ENCODE measurements around the gene NUFIP2. TPM values are rescaled to one million over a fixed set of nuclear protein-coding genes. Genes with fewer than 3 reads are reported as not detected.
A peak's percentile ranks its signal among the peaks of the same experiment; 100 is the strongest.

The NUFIP2 gene
- total RNA-seq, 2 donors from 2014 or later, result 92.9 to 104 TPM

- H3K9me3 Mint-ChIP-seq, result no peaks in the 10 kb centered on the region
- peaks cover 48% of the 10 kb centered on the region for H3K36me3 ChIP-seq (ENCODE audit: control insufficient read depth, insufficient read depth, low read length)
- no peak overlapping the region for H3K4me3 ChIP-seq (ENCODE audit: low read length)
- DNase-seq, result no peak
- H3K9me3 ChIP-seq (ENCODE audit: control insufficient read depth, low read length), result no peaks in the 10 kb centered on the region
- no peak overlapping the region for H3K27ac ChIP-seq (ENCODE audit: low read depth, low read length)
- WGBS, 2 experiments (ENCODE audit: insufficient coverage in 1 of 2, insufficient read length in 1 of 2), result 92 to 93% methylated on average over 6 to 8 of the region's 8 CpGs
- H3K27me3 ChIP-seq (ENCODE audit: control insufficient read depth, insufficient read depth, low read length, poor library complexity, severe bottlenecking), result no peaks in the 10 kb centered on the region
- H3K36me3 Mint-ChIP-seq (ENCODE audit: low read depth), result peaks cover 31% of the 10 kb centered on the region
- no peak overlapping the region for H3K4me3 Mint-ChIP-seq
- TF ChIP-seq, protein P1, sequence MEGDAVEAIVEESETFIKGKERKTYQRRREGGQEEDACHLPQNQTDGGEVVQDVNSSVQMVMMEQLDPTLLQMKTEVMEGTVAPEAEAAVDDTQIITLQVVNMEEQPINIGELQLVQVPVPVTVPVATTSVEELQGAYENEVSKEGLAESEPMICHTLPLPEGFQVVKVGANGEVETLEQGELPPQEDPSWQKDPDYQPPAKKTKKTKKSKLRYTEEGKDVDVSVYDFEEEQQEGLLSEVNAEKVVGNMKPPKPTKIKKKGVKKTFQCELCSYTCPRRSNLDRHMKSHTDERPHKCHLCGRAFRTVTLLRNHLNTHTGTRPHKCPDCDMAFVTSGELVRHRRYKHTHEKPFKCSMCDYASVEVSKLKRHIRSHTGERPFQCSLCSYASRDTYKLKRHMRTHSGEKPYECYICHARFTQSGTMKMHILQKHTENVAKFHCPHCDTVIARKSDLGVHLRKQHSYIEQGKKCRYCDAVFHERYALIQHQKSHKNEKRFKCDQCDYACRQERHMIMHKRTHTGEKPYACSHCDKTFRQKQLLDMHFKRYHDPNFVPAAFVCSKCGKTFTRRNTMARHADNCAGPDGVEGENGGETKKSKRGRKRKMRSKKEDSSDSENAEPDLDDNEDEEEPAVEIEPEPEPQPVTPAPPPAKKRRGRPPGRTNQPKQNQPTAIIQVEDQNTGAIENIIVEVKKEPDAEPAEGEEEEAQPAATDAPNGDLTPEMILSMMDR (conservative IDR thresholded peaks at IDR 0.05), result no peak
- H3K4me1 ChIP-seq (ENCODE audit: control insufficient read depth, insufficient read depth, low read length), result no peaks in the 10 kb centered on the region
- H3K27ac Mint-ChIP-seq, result peak overlapping the region; percentile 32
- peaks cover 23% of the 10 kb centered on the region for H3K4me1 Mint-ChIP-seq
- H3K9ac ChIP-seq (ENCODE audit: extremely low read depth, low read length, poor library complexity, severe bottlenecking), result no peak overlapping the region
- H3K27me3 Mint-ChIP-seq (ENCODE audit: insufficient read depth), result no peaks in the 10 kb centered on the region
These were observed 37.0 kb downstream of the NUFIP2 start for GRCh38 chr17:29256735-29257466.

- H3K27me3 ChIP-seq (ENCODE audit: control insufficient read depth, insufficient read depth, low read length, poor library complexity, severe bottlenecking), result no peaks in the 10 kb centered on the region
- Mint-ChIP-seq H3K27me3 (ENCODE audit: insufficient read depth) (no peaks in the 10 kb centered on the region), H3K27ac (no peak overlapping the region), H3K9me3 (no peaks in the 10 kb centered on the region), H3K4me3 (no peak overlapping the region), H3K4me1 (peaks cover 23% of the 10 kb centered on the region), H3K36me3 (ENCODE audit: low read depth) (peaks cover 23% of the 10 kb centered on the region)
- peaks cover 39% of the 10 kb centered on the region for H3K36me3 ChIP-seq (ENCODE audit: control insufficient read depth, insufficient read depth, low read length)
- no peaks in the 10 kb centered on the region for H3K4me1 ChIP-seq (ENCODE audit: control insufficient read depth, insufficient read depth, low read length)
- H3K4me3 ChIP-seq (ENCODE audit: low read length), result no peak overlapping the region
- H3K9me3 ChIP-seq (ENCODE audit: control insufficient read depth, low read length), result no peaks in the 10 kb centered on the region
- WGBS, 2 experiments (ENCODE audit: insufficient coverage in 1 of 2, insufficient read length in 1 of 2), result 75 to 88% methylated on average over 3 of the region's 4 CpGs
- no peak overlapping the region for H3K27ac ChIP-seq (ENCODE audit: low read depth, low read length)
- DNase-seq, result no peak
- TF ChIP-seq, protein P1 (conservative IDR thresholded peaks at IDR 0.05), result no peak
- no peak overlapping the region for H3K9ac ChIP-seq (ENCODE audit: extremely low read depth, low read length, poor library complexity, severe bottlenecking)
These were observed 37.9 kb downstream of the NUFIP2 start for GRCh38 chr17:29255926-29256522.

- Histone ChIP-seq H3K27ac (ENCODE audit: low read depth, low read length) (no peak overlapping the region), H3K9ac (ENCODE audit: extremely low read depth, low read length, poor library complexity, severe bottlenecking) (no peak overlapping the region), H3K4me1 (ENCODE audit: control insufficient read depth, insufficient read depth, low read length) (no peaks in the 10 kb centered on the region), H3K9me3 (ENCODE audit: control insufficient read depth, low read length) (no peaks in the 10 kb centered on the region), H3K27me3 (ENCODE audit: control insufficient read depth, insufficient read depth, low read length, poor library complexity, severe bottlenecking) (no peaks in the 10 kb centered on the region), H3K36me3 (ENCODE audit: control insufficient read depth, insufficient read depth, low read length) (peaks cover 9% of the 10 kb centered on the region), H3K4me3 (ENCODE audit: low read length) (no peak overlapping the region)
- H3K27ac Mint-ChIP-seq, result no peak overlapping the region
- no peaks in the 10 kb centered on the region for H3K27me3 Mint-ChIP-seq (ENCODE audit: insufficient read depth)
- TF ChIP-seq, protein P1 (conservative IDR thresholded peaks at IDR 0.05), result no peak
- no peaks in the 10 kb centered on the region for H3K36me3 Mint-ChIP-seq (ENCODE audit: low read depth)
- H3K9me3 Mint-ChIP-seq, result no peaks in the 10 kb centered on the region
- WGBS, 2 experiments (ENCODE audit: insufficient coverage in 1 of 2, insufficient read length in 1 of 2), result no CpG with 5 or more reads among the region's 2 CpGs
- DNase-seq, result no peak
- peaks cover 7% of the 10 kb centered on the region for H3K4me1 Mint-ChIP-seq
- H3K4me3 Mint-ChIP-seq, result no peak overlapping the region
These were observed 40.9 kb downstream of the NUFIP2 start for GRCh38 chr17:29253037-29253436.
